Activated CD4-positive, alpha-beta memory T cell treated with anti-CD3 and anti-CD28 coated beads, Interleukin-2, amount 10 ng/mL, durations not matched to agents 7 days and 5 days (primary cell): ENCODE results near the gene SPINK5. TPM values are rescaled to one million over a fixed set of nuclear protein-coding genes. Genes with fewer than 3 reads are reported as not detected.

Experiments
- CTCF ChIA-PET: fragments of 350-600 bp; sonication (Branson Sonifier 250); formaldehyde crosslinking; loops from one replicate; lab custom pipeline; 2021; ENCODE audit warnings: antibody characterized with exemption, inconsistent platforms; lab: Charles Lee
- POLR2A ChIA-PET: fragments of 350-600 bp; sonication (Branson Sonifier 250); formaldehyde crosslinking; loops from one replicate; lab custom pipeline; 2021; ENCODE audit warnings: antibody characterized with exemption; lab: Charles Lee
- DNase-seq: peaks from one replicate; pipeline ENCODE4 v3.0.0-alpha.2; 2020
- H3K27ac Mint-ChIP-seq: one replicate; pipeline ENCODE4 v1.8.0; 2021; ENCODE audit warnings: mild to moderate bottlenecking, mixed read lengths
- H3K27me3 Mint-ChIP-seq: one replicate; pipeline ENCODE4 v1.8.0; 2021; ENCODE audit warnings: mixed read lengths
- H3K36me3 Mint-ChIP-seq: one replicate; pipeline ENCODE4 v1.8.0; 2021; ENCODE audit warnings: low read depth, mixed read lengths
- H3K4me1 Mint-ChIP-seq: one replicate; pipeline ENCODE4 v1.8.0; 2021; ENCODE audit warnings: mixed read lengths
- H3K4me3 Mint-ChIP-seq: one replicate; pipeline ENCODE4 v1.8.0; 2021; ENCODE audit warnings: mild to moderate bottlenecking, mixed read lengths
- H3K9me3 Mint-ChIP-seq: one replicate; pipeline ENCODE4 v1.8.0; 2021; ENCODE audit warnings: mixed read lengths
- total RNA-seq, 2 experiments: library from RNA; stranded (reverse); gene quantifications; one replicate each; pipeline ENCODE4 v1.2.3, GENCODE V29; 2021

Gene SPINK5
- total RNA-seq, 2 experiments from 2014 or later: not detected

DNA sequence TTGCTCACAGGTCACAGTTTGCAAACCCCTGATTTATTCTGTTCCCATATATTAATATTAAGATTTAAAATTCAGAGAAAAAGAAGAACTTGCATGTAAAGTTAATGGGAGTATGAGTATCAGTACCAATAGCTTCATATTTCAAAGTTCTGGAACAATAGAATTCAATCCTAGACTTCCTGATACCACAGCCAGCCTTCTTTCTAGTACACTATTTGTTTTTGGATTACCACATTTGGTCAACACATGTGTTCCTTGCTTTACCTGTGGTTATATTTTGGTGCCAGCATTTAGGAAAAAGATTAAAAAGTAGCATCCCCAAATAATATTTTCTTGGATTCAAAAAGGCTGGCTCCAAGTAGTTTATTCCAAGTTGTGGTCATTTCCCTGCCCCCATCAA lies 49.5 kb downstream of the SPINK5 start:
- Mint-ChIP-seq H3K27me3 (no peaks in the 10 kb centered on the region), H3K4me1 (no peaks in the 10 kb centered on the region), H3K4me3 (no peak overlapping the region), H3K36me3 (no peaks in the 10 kb centered on the region), H3K9me3 (no peaks in the 10 kb centered on the region), H3K27ac (no peak overlapping the region)
- no peak for DNase-seq
- POLR2A ChIA-PET: no interaction called here
- CTCF ChIA-PET: no interaction called here

- DNase-seq: no peak
- Mint-ChIP-seq H3K27ac (no peak overlapping the region), H3K9me3 (no peaks in the 10 kb centered on the region), H3K36me3 (no peaks in the 10 kb centered on the region), H3K4me1 (no peaks in the 10 kb centered on the region), H3K27me3 (no peaks in the 10 kb centered on the region), H3K4me3 (no peak overlapping the region)
- POLR2A ChIA-PET: no interaction called here
- CTCF ChIA-PET: interaction anchor here (0.7 kb wide), 1 partner anchor 80 kb away, joined by 3 read pairs; no protein-coding TSS in a partner anchor
Measured at GRCh38 chr5:148120317-148120716, 56.5 kb downstream of the SPINK5 start.

DNA sequence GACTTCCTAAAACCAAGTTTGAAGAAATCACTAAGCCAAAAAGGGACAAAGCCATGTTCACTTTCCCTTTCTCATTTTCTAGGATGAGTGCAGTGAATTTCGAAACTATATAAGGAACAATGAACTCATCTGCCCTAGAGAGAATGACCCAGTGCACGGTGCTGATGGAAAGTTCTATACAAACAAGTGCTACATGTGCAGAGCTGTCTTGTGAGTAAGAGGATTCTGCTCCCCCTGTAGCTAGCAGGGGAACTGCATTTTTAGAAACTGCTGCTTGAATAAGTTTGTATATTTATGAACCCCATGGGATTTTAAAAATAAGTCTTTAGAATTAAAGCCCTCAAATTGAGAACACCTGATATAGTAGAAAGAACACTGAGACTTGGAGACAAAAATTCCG lies 61.9 kb downstream of the SPINK5 start:
- H3K4me3 Mint-ChIP-seq: no peak overlapping the region
- H3K9me3 Mint-ChIP-seq: no peaks in the 10 kb centered on the region
- H3K36me3 Mint-ChIP-seq: no peaks in the 10 kb centered on the region
- H3K4me1 Mint-ChIP-seq: no peaks in the 10 kb centered on the region
- POLR2A ChIA-PET: no interaction called here
- CTCF ChIA-PET: no interaction called here
- no peak for DNase-seq
- no peak overlapping the region for H3K27ac Mint-ChIP-seq
- no peaks in the 10 kb centered on the region for H3K27me3 Mint-ChIP-seq

DNA sequence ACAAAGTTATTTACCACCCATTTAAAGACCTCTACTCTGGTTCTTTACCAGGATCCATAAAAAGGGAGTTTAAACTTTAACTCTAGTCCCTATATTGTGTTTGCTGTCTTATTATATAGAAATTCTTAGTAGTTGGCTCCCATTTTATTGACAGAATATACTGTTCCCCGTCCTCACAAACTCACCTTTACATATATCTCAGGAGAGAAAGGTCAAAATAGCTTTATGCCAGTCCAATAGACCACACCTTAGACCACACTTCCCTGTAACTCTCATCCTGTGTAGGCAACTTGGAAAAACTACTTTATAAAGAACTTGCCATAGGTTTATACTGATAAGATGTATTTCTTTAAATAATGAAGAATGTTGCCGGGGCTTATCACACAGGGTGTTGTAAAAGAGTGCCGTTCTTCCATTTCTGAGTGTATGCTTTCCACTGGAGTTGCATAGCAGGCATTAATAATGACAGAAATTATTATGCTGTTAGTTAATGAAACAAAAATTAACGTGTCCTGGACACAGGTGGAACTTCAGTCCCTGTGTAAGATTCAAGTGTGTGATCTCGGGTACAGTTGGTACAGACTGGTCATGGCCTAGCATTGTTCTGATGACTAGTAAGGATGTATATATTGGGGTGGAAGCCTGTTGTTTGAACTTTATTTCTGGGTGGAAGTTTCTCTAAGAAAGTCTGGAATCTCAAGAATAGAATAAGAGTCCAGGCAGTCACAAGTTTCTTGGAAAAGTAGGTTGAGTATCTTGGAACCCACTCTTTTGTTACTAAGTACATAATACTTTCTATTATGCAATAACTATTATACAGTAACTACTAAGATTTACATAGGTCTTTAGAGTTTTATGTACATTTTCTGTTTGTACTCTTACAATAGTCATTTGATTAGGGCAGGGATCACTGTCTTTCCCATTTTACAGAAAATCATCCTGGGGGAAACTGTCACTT lies 71.6 kb downstream of the SPINK5 start:
- Mint-ChIP-seq H3K27me3 (no peaks in the 10 kb centered on the region), H3K27ac (no peak overlapping the region), H3K36me3 (no peaks in the 10 kb centered on the region), H3K4me3 (no peak overlapping the region), H3K4me1 (no peaks in the 10 kb centered on the region), H3K9me3 (no peaks in the 10 kb centered on the region)
- ChIA-PET POLR2A (no interaction called here), CTCF (no interaction called here)
- no peak for DNase-seq

DNA sequence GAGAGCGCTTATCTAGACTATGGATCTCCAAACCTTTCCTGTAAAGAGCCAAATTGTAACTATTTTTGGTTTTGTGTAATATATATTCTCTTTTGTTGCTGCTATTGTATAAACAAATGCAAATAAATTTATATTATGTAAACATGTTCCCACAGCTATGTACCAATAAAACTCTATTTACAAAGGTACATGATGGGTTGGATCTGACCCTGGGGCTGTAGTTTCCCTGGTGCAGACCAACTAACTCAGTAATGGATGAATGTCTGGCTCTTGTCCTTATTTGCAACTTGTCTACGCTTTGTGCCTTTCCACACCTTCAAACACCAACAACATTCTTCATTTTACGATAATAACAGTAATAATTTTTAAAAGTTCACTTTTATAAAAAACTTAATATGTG lies 77.1 kb downstream of the SPINK5 start:
- H3K4me1 Mint-ChIP-seq: no peaks in the 10 kb centered on the region
- H3K27ac Mint-ChIP-seq: no peak overlapping the region
- ChIA-PET CTCF (no interaction called here), POLR2A (no interaction called here)
- no peak overlapping the region for H3K4me3 Mint-ChIP-seq
- no peaks in the 10 kb centered on the region for H3K9me3 Mint-ChIP-seq
- no peak for DNase-seq
- H3K36me3 Mint-ChIP-seq: no peaks in the 10 kb centered on the region
- no peaks in the 10 kb centered on the region for H3K27me3 Mint-ChIP-seq

GRCh38 chr5:148141645-148142044 lies 77.9 kb downstream of the SPINK5 start:
- no peaks in the 10 kb centered on the region for H3K4me1 Mint-ChIP-seq
- no peaks in the 10 kb centered on the region for H3K27me3 Mint-ChIP-seq
- H3K36me3 Mint-ChIP-seq: no peaks in the 10 kb centered on the region
- ChIA-PET CTCF (no interaction called here), POLR2A (no interaction called here)
- H3K9me3 Mint-ChIP-seq: no peaks in the 10 kb centered on the region
- H3K27ac Mint-ChIP-seq: no peak overlapping the region
- no peak for DNase-seq
- no peak overlapping the region for H3K4me3 Mint-ChIP-seq

GRCh38 chr5:148145916-148146315 lies 82.1 kb downstream of the SPINK5 start:
- H3K4me3 Mint-ChIP-seq: no peak overlapping the region
- no peaks in the 10 kb centered on the region for H3K4me1 Mint-ChIP-seq
- peaks cover 1% of the 10 kb centered on the region for H3K27me3 Mint-ChIP-seq
- H3K27ac Mint-ChIP-seq: no peak overlapping the region
- ChIA-PET CTCF (no interaction called here), POLR2A (no interaction called here)
- no peaks in the 10 kb centered on the region for H3K9me3 Mint-ChIP-seq
- DNase-seq: no peak
- no peaks in the 10 kb centered on the region for H3K36me3 Mint-ChIP-seq

- H3K4me1 Mint-ChIP-seq: no peaks in the 10 kb centered on the region
- DNase-seq: no peak
- CTCF ChIA-PET: no interaction called here
- POLR2A ChIA-PET: no interaction called here
- no peaks in the 10 kb centered on the region for H3K9me3 Mint-ChIP-seq
- no peak overlapping the region for H3K27ac Mint-ChIP-seq
- no peaks in the 10 kb centered on the region for H3K36me3 Mint-ChIP-seq
- H3K27me3 Mint-ChIP-seq: peaks cover 1% of the 10 kb centered on the region
- H3K4me3 Mint-ChIP-seq: no peak overlapping the region
Measured at GRCh38 chr5:148146487-148146886, 82.7 kb downstream of the SPINK5 start.

DNA sequence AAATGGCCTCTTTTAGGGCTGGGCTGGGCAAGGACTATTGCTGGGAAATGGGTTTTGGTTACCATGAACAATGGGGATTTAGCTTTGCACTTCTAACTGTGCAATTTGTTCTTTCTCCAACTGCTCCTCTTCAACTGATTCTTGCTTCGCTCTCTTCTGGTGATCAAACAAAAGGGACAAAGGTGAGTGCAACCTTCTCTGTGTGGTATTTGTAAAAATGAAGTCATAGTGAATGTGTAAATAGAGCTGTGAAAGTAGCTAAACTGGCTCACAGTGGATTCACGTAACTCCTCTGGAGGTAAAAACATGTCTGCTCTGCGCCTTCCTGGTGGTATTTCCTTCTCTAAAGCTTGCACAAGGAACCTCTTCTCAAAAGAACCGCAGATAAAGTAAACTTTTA lies 83.6 kb downstream of the SPINK5 start:
- H3K4me1 Mint-ChIP-seq: no peaks in the 10 kb centered on the region

DNA sequence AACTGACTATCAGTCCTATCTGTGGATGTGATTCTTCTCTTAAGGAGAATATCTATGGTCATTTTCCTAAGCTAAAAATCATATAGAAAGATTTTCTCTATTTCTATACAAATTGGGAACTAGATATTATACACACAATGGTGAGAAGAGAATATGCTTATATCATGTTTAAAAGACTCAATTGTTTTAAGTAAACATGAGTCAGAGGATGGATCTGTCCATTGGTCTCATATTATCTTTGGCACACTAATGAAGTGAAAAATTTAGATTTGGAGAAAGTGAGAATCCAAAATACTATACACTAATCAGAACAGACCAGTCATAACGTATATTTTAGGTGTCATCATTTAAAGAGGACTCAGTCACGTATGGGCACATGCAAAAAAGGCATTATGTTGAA lies 88.1 kb downstream of the SPINK5 start:
- Mint-ChIP-seq H3K27ac (no peak overlapping the region), H3K36me3 (no peaks in the 10 kb centered on the region), H3K4me1 (no peaks in the 10 kb centered on the region), H3K27me3 (peaks cover 1% of the 10 kb centered on the region), H3K4me3 (no peak overlapping the region), H3K9me3 (no peaks in the 10 kb centered on the region)
- ChIA-PET CTCF (no interaction called here), POLR2A (no interaction called here)
- no peak for DNase-seq

More for the DNA sequence above, 83.6 kb downstream of the SPINK5 start:
- H3K36me3 Mint-ChIP-seq: no peaks in the 10 kb centered on the region
- DNase-seq: no peak
- H3K4me3 Mint-ChIP-seq: no peak overlapping the region
- H3K9me3 Mint-ChIP-seq: no peaks in the 10 kb centered on the region
- peaks cover 1% of the 10 kb centered on the region for H3K27me3 Mint-ChIP-seq
- ChIA-PET CTCF (no interaction called here), POLR2A (no interaction called here)
- H3K27ac Mint-ChIP-seq: no peak overlapping the region

DNA sequence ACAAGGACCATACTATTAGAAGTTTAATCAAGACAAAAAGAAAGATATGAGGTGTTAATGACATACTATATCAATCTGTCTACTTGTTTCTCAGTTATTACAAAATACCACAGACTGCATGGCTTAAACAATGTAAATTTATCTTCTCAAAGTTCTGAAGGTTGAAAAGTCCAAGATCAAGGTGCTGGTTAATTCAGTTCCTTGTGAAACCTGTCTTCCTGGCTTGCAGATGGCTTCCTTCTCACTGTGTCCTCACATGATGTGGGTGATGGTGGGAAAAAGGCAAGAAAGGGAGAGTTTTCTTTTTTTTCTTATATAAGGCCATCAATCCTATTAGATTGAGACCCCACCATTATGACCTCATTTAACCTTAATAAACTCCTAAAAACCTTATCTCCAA lies 89.0 kb downstream of the SPINK5 start:
- Mint-ChIP-seq H3K4me3 (no peak overlapping the region), H3K27me3 (peaks cover 1% of the 10 kb centered on the region), H3K9me3 (no peaks in the 10 kb centered on the region), H3K27ac (no peak overlapping the region), H3K4me1 (no peaks in the 10 kb centered on the region), H3K36me3 (no peaks in the 10 kb centered on the region)
- no peak for DNase-seq
- ChIA-PET POLR2A (no interaction called here), CTCF (no interaction called here)

GRCh38 chr5:148156609-148157008 lies 92.8 kb downstream of the SPINK5 start:
- Mint-ChIP-seq H3K4me3 (no peak overlapping the region), H3K27ac (no peak overlapping the region), H3K36me3 (no peaks in the 10 kb centered on the region), H3K27me3 (no peaks in the 10 kb centered on the region), H3K9me3 (no peaks in the 10 kb centered on the region), H3K4me1 (no peaks in the 10 kb centered on the region)
- DNase-seq: no peak
- ChIA-PET CTCF (no interaction called here), POLR2A (no interaction called here)

DNA sequence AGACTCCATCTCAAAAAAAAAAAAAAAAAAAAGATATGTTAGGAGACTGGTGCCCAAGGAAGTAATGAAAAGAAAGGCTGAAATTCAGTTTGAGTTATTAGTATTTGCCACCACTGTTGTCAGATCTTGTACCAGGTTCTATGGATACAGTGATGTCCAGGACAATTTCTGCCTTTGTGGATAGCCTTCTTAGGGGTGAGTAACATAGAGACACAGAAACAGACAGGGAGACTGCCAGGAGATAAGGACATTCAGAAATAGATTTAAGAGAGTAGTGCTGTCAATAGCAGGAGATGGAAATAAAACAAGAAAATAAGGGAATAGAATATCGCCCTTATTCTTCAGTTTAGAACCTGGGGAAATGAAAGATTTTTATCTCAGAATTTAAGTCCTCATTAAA lies 98.3 kb downstream of the SPINK5 start:
- Mint-ChIP-seq H3K36me3 (no peaks in the 10 kb centered on the region), H3K27ac (no peak overlapping the region), H3K4me1 (no peaks in the 10 kb centered on the region), H3K9me3 (no peaks in the 10 kb centered on the region), H3K4me3 (no peak overlapping the region), H3K27me3 (peaks cover 3% of the 10 kb centered on the region)
- POLR2A ChIA-PET: no interaction called here
- CTCF ChIA-PET: no interaction called here
- no peak for DNase-seq

- no peaks in the 10 kb centered on the region for H3K36me3 Mint-ChIP-seq
Measured at GRCh38 chr5:148163345-148163744, 99.6 kb downstream of the SPINK5 start.

More at GRCh38 chr5:148163345-148163744, 99.6 kb downstream of the SPINK5 start:
- POLR2A ChIA-PET: no interaction called here
- Mint-ChIP-seq H3K27ac (no peak overlapping the region), H3K9me3 (no peaks in the 10 kb centered on the region), H3K27me3 (peaks cover 3% of the 10 kb centered on the region), H3K4me1 (no peaks in the 10 kb centered on the region), H3K4me3 (no peak overlapping the region)
- no peak for DNase-seq
- CTCF ChIA-PET: no interaction called here
